SK-N-MC (cell line): ENCODE measurements around the gene CRHR2.

Experiments
- DNase-seq: peaks from one replicate; pipeline ENCODE4 v3.0.0-alpha.2; 2011; ENCODE audit warnings: low read depth, low spot score
- H3K27ac ChIP-seq: fragments of 200-600 bp; sonication (generic); 2 replicates; pipeline ENCODE4 v1.5.1; 2016; ENCODE audit warnings: mixed run types
- H3K36me3 ChIP-seq: fragments of 200-600 bp; sonication (generic); 2 replicates; pipeline ENCODE4 v1.6.1; 2017; ENCODE audit warnings: antibody characterized with exemption, low read length, mixed read lengths; ENCODE audit not compliant: insufficient read depth
- H3K4me3 ChIP-seq: fragments of 200-600 bp; sonication (generic); 2 replicates; pipeline ENCODE4 v1.5.1; 2016
- H3K9ac ChIP-seq: fragments of 200-600 bp; sonication (generic); 2 replicates; pipeline ENCODE4 v1.8.0; 2017; ENCODE audit warnings: mixed run types, mixed read lengths; ENCODE audit not compliant: insufficient read length
- H3K9me3 ChIP-seq: fragments of 200-600 bp; sonication (generic); 2 replicates; pipeline ENCODE4 v1.6.1; 2017; ENCODE audit warnings: low read depth, mild to moderate bottlenecking, antibody characterized with exemption, low read length, moderate library complexity, mixed read lengths
- EZH2 ChIP-seq: fragments of 200-600 bp; sonication (generic); IDR thresholded peaks from one replicate; pipeline ENCODE4 v1.6.1; 2017; ENCODE audit warnings: antibody characterized with exemption
- FOXP2 ChIP-seq: optimal IDR thresholded peaks from 2 replicates; pipeline ENCODE3; 2011; ENCODE audit warnings: mild to moderate bottlenecking, moderate library complexity; ENCODE audit not compliant: insufficient read depth; ENCODE audit errors: extremely low read length, control extremely low read depth
- POLR2AphosphoS5 ChIP-seq: IDR thresholded peaks from 2 replicates; pipeline ENCODE4 v1.6.1; 2012; ENCODE audit warnings: mild to moderate bottlenecking, low read depth, low read length, borderline replicate concordance

CRHR2 gene

GRCh38 chr7:30682212-30683083 lies at the start of gene CRHR2:
TSS of gene CRHR2 (minus strand) at chr7:30682456. CDS start at chr7:30682280, 176 bp downstream.
- H3K4me3 ChIP-seq = peak within 1 kb of the TSS; percentile 36; the same call in 1 of the 2 replicates
- TF ChIP-seq POLR2AphosphoS5 (no peak), FOXP2 (no peak), EZH2 (no peak)
- no peaks in the 10 kb centered on the region for H3K36me3 ChIP-seq
- no peak for DNase-seq
- no peak within 1 kb of the TSS for H3K9ac ChIP-seq
- no peak within 1 kb of the TSS for H3K27ac ChIP-seq
- H3K9me3 ChIP-seq = no peaks in the 10 kb centered on the region

GRCh38 chr7:30731581-30731980 lies 49.3 kb upstream of the CRHR2 start:
- TF ChIP-seq EZH2 = no peak
- no peak for TF ChIP-seq POLR2AphosphoS5
- no peak for TF ChIP-seq FOXP2
- H3K9ac ChIP-seq = no peak overlapping the region
- H3K4me3 ChIP-seq = no peak overlapping the region
- no peaks in the 10 kb centered on the region for H3K9me3 ChIP-seq
- H3K27ac ChIP-seq = no peak overlapping the region
- DNase-seq = no peak
- no peaks in the 10 kb centered on the region for H3K36me3 ChIP-seq

GRCh38 chr7:30730996-30731395 lies 48.7 kb upstream of the CRHR2 start:
- Histone ChIP-seq H3K9me3 (no peaks in the 10 kb centered on the region), H3K9ac (no peak overlapping the region), H3K27ac (no peak overlapping the region), H3K36me3 (no peaks in the 10 kb centered on the region), H3K4me3 (no peak overlapping the region)
- TF ChIP-seq POLR2AphosphoS5 (no peak), FOXP2 (no peak), EZH2 (no peak)
- no peak for DNase-seq

- H3K9ac ChIP-seq = no peak overlapping the region
- DNase-seq = no peak
- TF ChIP-seq EZH2 (no peak), POLR2AphosphoS5 (no peak), FOXP2 (no peak)
- no peaks in the 10 kb centered on the region for H3K9me3 ChIP-seq
- no peak overlapping the region for H3K27ac ChIP-seq
- H3K36me3 ChIP-seq = no peaks in the 10 kb centered on the region
- no peak overlapping the region for H3K4me3 ChIP-seq
These were observed 47.8 kb upstream of the CRHR2 start for GRCh38 chr7:30730097-30730496.

GRCh38 chr7:30729642-30730041 lies 47.4 kb upstream of the CRHR2 start:
- Histone ChIP-seq H3K9ac (no peak overlapping the region), H3K27ac (no peak overlapping the region), H3K36me3 (no peaks in the 10 kb centered on the region), H3K4me3 (no peak overlapping the region), H3K9me3 (no peaks in the 10 kb centered on the region)
- no peak for DNase-seq
- TF ChIP-seq FOXP2 (no peak), POLR2AphosphoS5 (no peak), EZH2 (no peak)

GRCh38 chr7:30728591-30729100 lies 46.4 kb upstream of the CRHR2 start:
- no peak overlapping the region for H3K27ac ChIP-seq
- H3K36me3 ChIP-seq = no peaks in the 10 kb centered on the region
- H3K9me3 ChIP-seq = no peaks in the 10 kb centered on the region
- H3K9ac ChIP-seq = no peak overlapping the region
- TF ChIP-seq POLR2AphosphoS5 (no peak), FOXP2 (no peak), EZH2 (no peak)
- no peak for DNase-seq
- H3K4me3 ChIP-seq = no peak overlapping the region

- Histone ChIP-seq H3K4me3 (no peak overlapping the region), H3K9ac (no peak overlapping the region), H3K9me3 (no peaks in the 10 kb centered on the region), H3K36me3 (no peaks in the 10 kb centered on the region), H3K27ac (no peak overlapping the region; the same call in 1 of the 2 replicates)
- no peak for DNase-seq
- TF ChIP-seq EZH2 = no peak
- TF ChIP-seq POLR2AphosphoS5 = no peak
- no peak for TF ChIP-seq FOXP2
These were observed 45.0 kb upstream of the CRHR2 start for GRCh38 chr7:30727061-30727945.
